Memory B cell (primary cell): Measurements from ENCODE around the gene SHISA2.

Experiments used
- ATAC-seq: fragments of 150-1000 bp; cut with Tn5 transposase; 2 replicates; pipeline ENCODE4 v1.10.0; 2021; ENCODE audit warnings: low read depth, mild to moderate bottlenecking, moderate library complexity
- DNase-seq, 2 donors: peaks; one replicate each; pipeline ENCODE4 v3.0.0; 2022; ENCODE audit warnings: low spot score in 2 of 2
- H3K27ac Mint-ChIP-seq: one replicate; pipeline ENCODE4 v1.8.0; 2022; ENCODE audit warnings: mild to moderate bottlenecking, moderate library complexity, mixed read lengths
- H3K27me3 Mint-ChIP-seq: one replicate; pipeline ENCODE4 v1.8.0; 2022; ENCODE audit warnings: mixed read lengths
- H3K36me3 Mint-ChIP-seq: one replicate; pipeline ENCODE4 v1.8.0; 2022; ENCODE audit warnings: mild to moderate bottlenecking, mixed read lengths
- H3K4me1 Mint-ChIP-seq: one replicate; pipeline ENCODE4 v1.8.0; 2022; ENCODE audit warnings: mixed read lengths
- H3K4me3 Mint-ChIP-seq: one replicate; pipeline ENCODE4 v1.8.0; 2022; ENCODE audit warnings: mild to moderate bottlenecking, moderate library complexity, mixed read lengths
- H3K9me3 Mint-ChIP-seq: one replicate; pipeline ENCODE4 v1.8.0; 2022; ENCODE audit warnings: mixed read lengths

The SHISA2 gene

DNA sequence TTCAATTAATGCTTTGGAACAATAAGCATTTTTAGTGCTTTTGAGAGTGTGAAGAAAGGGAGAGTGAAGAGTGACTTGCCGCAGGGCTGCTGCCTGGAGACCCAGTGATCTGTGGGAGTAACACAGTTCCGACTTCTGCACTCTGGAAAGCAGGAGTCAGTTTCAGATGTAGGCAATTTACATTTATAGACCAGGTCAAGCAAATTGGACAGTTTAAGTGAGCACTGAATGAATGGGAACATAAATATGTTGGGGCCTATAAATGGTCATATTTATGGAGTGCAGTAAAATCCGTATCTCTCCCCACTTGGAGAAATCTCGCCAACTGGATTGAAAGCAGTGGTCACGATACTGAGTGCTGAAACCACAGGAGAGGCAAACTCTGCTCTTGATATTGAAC lies 9.4 kb upstream of the SHISA2 start:
- no peak overlapping the region for H3K27ac Mint-ChIP-seq
- no peak for DNase-seq
- H3K4me1 Mint-ChIP-seq: no peaks in the 10 kb centered on the region
- no peak for ATAC-seq
- H3K4me3 Mint-ChIP-seq: no peak overlapping the region
- H3K9me3 Mint-ChIP-seq: no peaks in the 10 kb centered on the region
- peaks cover 4% of the 10 kb centered on the region for H3K27me3 Mint-ChIP-seq
- no peaks in the 10 kb centered on the region for H3K36me3 Mint-ChIP-seq

GRCh38 chr13:26060357-26060756 lies 8.5 kb upstream of the SHISA2 start:
- Mint-ChIP-seq H3K4me1 (no peaks in the 10 kb centered on the region), H3K27ac (no peak overlapping the region), H3K4me3 (no peak overlapping the region)

GRCh38 chr13:26058704-26059103 lies 6.9 kb upstream of the SHISA2 start:
- no peak for DNase-seq
- Mint-ChIP-seq H3K4me1 (no peaks in the 10 kb centered on the region), H3K36me3 (no peaks in the 10 kb centered on the region), H3K27me3 (peaks cover 4% of the 10 kb centered on the region), H3K27ac (no peak overlapping the region), H3K4me3 (no peak overlapping the region), H3K9me3 (no peaks in the 10 kb centered on the region)
- ATAC-seq: no peak

More at GRCh38 chr13:26060357-26060756, 8.5 kb upstream of the SHISA2 start:
- H3K27me3 Mint-ChIP-seq: peaks cover 4% of the 10 kb centered on the region
- no peaks in the 10 kb centered on the region for H3K36me3 Mint-ChIP-seq
- DNase-seq (no peak), ATAC-seq (no peak)
- H3K9me3 Mint-ChIP-seq: no peaks in the 10 kb centered on the region

DNA sequence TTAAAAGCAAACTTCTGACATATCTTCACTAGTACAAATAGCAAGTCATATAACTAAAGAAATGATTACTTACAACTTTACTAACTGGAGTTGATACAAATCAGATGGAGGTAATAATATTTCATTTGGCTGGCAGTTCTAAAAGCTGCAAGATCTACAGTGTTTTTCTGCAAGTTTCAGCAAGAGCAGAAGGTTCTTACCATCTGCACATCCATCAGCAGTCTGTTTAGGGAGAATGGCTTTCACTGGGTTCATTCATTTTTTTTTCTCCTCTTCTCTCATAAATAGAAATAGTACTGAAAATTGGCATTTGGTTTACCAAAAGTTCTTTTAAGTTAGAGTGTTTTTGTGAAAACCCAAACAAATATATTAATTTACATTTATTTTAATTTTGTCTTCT lies 3.1 kb upstream of the SHISA2 start:
- H3K36me3 Mint-ChIP-seq: no peaks in the 10 kb centered on the region
- H3K27ac Mint-ChIP-seq: no peak overlapping the region
- ATAC-seq (no peak), DNase-seq (no peak)
- no peak overlapping the region for H3K4me3 Mint-ChIP-seq
- H3K4me1 Mint-ChIP-seq: no peaks in the 10 kb centered on the region
- H3K27me3 Mint-ChIP-seq: peaks cover 12% of the 10 kb centered on the region
- no peaks in the 10 kb centered on the region for H3K9me3 Mint-ChIP-seq

DNA sequence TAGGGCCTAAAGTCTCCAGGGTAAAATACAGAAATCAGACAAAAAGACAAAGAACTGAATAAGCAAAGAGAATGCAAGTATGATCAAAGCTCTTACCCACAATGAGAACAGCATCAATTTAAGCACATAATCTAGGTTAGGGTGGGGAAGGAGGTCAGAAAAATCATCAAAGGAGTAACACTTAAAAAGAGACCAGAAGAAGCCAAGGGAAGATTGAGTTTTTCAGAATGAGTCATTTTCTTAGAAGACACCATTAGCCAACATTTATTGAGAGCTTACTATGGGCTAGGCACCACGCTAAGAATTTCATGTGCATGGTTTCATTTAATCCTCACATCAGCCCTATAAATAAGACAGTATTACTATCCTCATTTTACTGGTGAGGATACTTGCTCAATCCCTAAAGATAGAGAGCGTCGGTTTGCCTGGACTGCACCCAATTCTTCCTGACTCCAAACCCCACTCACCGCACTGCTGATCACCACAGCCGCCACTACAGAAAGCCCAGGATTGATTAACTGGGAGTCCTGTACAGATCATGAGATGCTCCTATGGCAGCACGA lies 1.7 kb upstream of the SHISA2 start:
- peaks cover 19% of the 10 kb centered on the region for H3K27me3 Mint-ChIP-seq
- no peak overlapping the region for H3K4me3 Mint-ChIP-seq
- H3K27ac Mint-ChIP-seq: no peak overlapping the region
- H3K9me3 Mint-ChIP-seq: no peaks in the 10 kb centered on the region
- no peaks in the 10 kb centered on the region for H3K36me3 Mint-ChIP-seq
- DNase-seq (no peak), ATAC-seq (no peak)
- no peaks in the 10 kb centered on the region for H3K4me1 Mint-ChIP-seq

GRCh38 chr13:26052337-26052736 lies 521 bp upstream of the SHISA2 start:
- Mint-ChIP-seq H3K4me3 (peak overlapping the region; percentile 39), H3K9me3 (no peaks in the 10 kb centered on the region), H3K27ac (no peak overlapping the region), H3K36me3 (no peaks in the 10 kb centered on the region), H3K27me3 (peaks cover 20% of the 10 kb centered on the region), H3K4me1 (no peaks in the 10 kb centered on the region)
- ATAC-seq (no peak), DNase-seq (no peak)

- H3K4me3 Mint-ChIP-seq: no peak overlapping the region
- no peak overlapping the region for H3K27ac Mint-ChIP-seq
- DNase-seq (no peak), ATAC-seq (no peak)
- H3K36me3 Mint-ChIP-seq: no peaks in the 10 kb centered on the region
- no peaks in the 10 kb centered on the region for H3K4me1 Mint-ChIP-seq
- no peaks in the 10 kb centered on the region for H3K9me3 Mint-ChIP-seq
- peaks cover 22% of the 10 kb centered on the region for H3K27me3 Mint-ChIP-seq
Observed at GRCh38 chr13:26051231-26051656, 572 bp downstream of the SHISA2 start.

- Mint-ChIP-seq H3K27ac (no peak overlapping the region), H3K4me3 (no peak overlapping the region), H3K27me3 (peaks cover 22% of the 10 kb centered on the region)
Observed at GRCh38 chr13:26050568-26051230, 1.1 kb downstream of the SHISA2 start.

GRCh38 chr13:26048741-26049140 lies 3.1 kb downstream of the SHISA2 start:
- no peak for ATAC-seq
- H3K9me3 Mint-ChIP-seq: no peaks in the 10 kb centered on the region
- H3K36me3 Mint-ChIP-seq: no peaks in the 10 kb centered on the region
- H3K4me1 Mint-ChIP-seq: no peaks in the 10 kb centered on the region
- DNase-seq: no peak
- H3K27me3 Mint-ChIP-seq: peaks cover 22% of the 10 kb centered on the region
- no peak overlapping the region for H3K27ac Mint-ChIP-seq
- H3K4me3 Mint-ChIP-seq: no peak overlapping the region

More at GRCh38 chr13:26050568-26051230, 1.1 kb downstream of the SHISA2 start:
- Mint-ChIP-seq H3K9me3 (no peaks in the 10 kb centered on the region), H3K36me3 (no peaks in the 10 kb centered on the region), H3K4me1 (no peaks in the 10 kb centered on the region)
- ATAC-seq (no peak), DNase-seq (no peak)

GRCh38 chr13:26047040-26047439 lies 4.8 kb downstream of the SHISA2 start:
- Mint-ChIP-seq H3K27ac (no peak overlapping the region), H3K9me3 (no peaks in the 10 kb centered on the region), H3K27me3 (peaks cover 16% of the 10 kb centered on the region), H3K4me3 (no peak overlapping the region), H3K4me1 (no peaks in the 10 kb centered on the region), H3K36me3 (no peaks in the 10 kb centered on the region)
- DNase-seq (no peak), ATAC-seq (no peak)

- Mint-ChIP-seq H3K27me3 (peaks cover 15% of the 10 kb centered on the region), H3K9me3 (no peaks in the 10 kb centered on the region), H3K4me3 (no peak overlapping the region), H3K27ac (no peak overlapping the region), H3K4me1 (no peaks in the 10 kb centered on the region), H3K36me3 (no peaks in the 10 kb centered on the region)
- no peak for DNase-seq
- no peak for ATAC-seq
Observed at GRCh38 chr13:26046639-26047038, 5.2 kb downstream of the SHISA2 start.

- ATAC-seq (no peak), DNase-seq (no peak)
- no peak overlapping the region for H3K4me3 Mint-ChIP-seq
- H3K4me1 Mint-ChIP-seq: no peaks in the 10 kb centered on the region
- no peaks in the 10 kb centered on the region for H3K9me3 Mint-ChIP-seq
- H3K27ac Mint-ChIP-seq: no peak overlapping the region
- no peaks in the 10 kb centered on the region for H3K36me3 Mint-ChIP-seq
- peaks cover 15% of the 10 kb centered on the region for H3K27me3 Mint-ChIP-seq
Observed at GRCh38 chr13:26045142-26045541, 6.7 kb downstream of the SHISA2 start.

GRCh38 chr13:26042785-26043184 lies 9.0 kb downstream of the SHISA2 start:
- H3K4me1 Mint-ChIP-seq: no peaks in the 10 kb centered on the region
- ATAC-seq (no peak), DNase-seq (no peak)
- peaks cover 8% of the 10 kb centered on the region for H3K27me3 Mint-ChIP-seq
- no peaks in the 10 kb centered on the region for H3K36me3 Mint-ChIP-seq
- no peaks in the 10 kb centered on the region for H3K9me3 Mint-ChIP-seq
- H3K4me3 Mint-ChIP-seq: no peak overlapping the region
- H3K27ac Mint-ChIP-seq: no peak overlapping the region

DNA sequence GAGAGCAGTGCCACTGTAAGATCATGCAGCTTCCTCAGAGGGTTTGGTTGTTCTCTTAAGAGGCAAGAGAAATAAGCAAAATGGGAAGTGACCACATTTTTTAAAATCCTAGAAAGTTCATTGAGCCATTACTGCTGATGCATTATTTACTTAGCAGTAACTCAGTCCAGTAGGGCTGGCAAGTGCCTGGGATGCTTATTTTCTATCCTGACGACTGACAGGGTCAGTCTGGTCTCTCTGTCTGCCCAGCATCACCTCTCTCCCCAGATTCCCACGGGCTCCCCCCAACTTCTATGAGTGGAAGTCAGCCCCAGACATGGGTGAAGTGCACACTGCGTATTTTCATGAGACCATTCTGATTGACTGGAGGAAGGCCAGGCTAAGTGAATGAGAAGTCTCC lies 10.4 kb downstream of the SHISA2 start:
- H3K4me3 Mint-ChIP-seq: no peak overlapping the region
- no peaks in the 10 kb centered on the region for H3K36me3 Mint-ChIP-seq
- no peaks in the 10 kb centered on the region for H3K4me1 Mint-ChIP-seq
- DNase-seq (no peak), ATAC-seq (no peak)
- no peak overlapping the region for H3K27ac Mint-ChIP-seq
- H3K27me3 Mint-ChIP-seq: peaks cover 2% of the 10 kb centered on the region
- no peaks in the 10 kb centered on the region for H3K9me3 Mint-ChIP-seq

DNA sequence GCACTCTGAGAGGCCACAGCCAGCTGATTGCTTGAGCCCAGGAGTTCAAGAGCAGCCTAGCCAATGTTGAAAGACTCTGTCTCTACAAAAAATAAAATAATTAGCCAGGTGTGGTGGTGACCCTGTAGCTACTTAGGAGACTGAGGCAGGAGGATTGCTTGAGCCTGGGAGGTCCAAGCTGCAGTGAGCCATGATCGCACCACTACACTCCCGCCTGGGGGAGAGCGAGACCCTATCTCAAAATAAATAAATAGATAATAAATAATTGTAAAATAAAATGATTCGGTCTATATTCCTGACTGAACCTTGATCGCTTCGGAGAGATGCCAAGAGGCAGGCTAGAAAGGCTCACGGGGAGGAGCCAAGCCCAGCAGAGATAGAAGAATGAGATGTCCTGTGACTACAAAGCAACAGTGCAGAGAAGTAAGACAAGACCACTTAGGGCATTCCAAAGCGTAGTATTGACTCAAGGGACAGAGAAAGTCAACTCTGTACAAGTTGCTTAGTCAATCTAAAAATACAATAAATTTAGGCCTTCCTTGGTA lies 12.8 kb downstream of the SHISA2 start:
- no peak for ATAC-seq
- H3K9me3 Mint-ChIP-seq: peaks cover 2% of the 10 kb centered on the region

More for the DNA sequence above, 12.8 kb downstream of the SHISA2 start:
- Mint-ChIP-seq H3K36me3 (no peaks in the 10 kb centered on the region), H3K4me3 (no peak overlapping the region), H3K27ac (no peak overlapping the region), H3K27me3 (peaks cover 4% of the 10 kb centered on the region), H3K4me1 (no peaks in the 10 kb centered on the region)
- no peak for DNase-seq
